Measurements from ENCODE around the gene GLI1.
"Not testable (repeated sequence)": the region's sequence is repeated elsewhere in the genome, so short reads cannot be mapped to it uniquely, and the experiment has no call there.

Gene GLI1

GRCh38 chr12:57476162-57476992, 16.8 kb downstream of the GLI1 start:
- no peak for DNase-seq (ENCODE audit: low spot score)

GRCh38 chr12:57476993-57477709, 17.6 kb downstream of the GLI1 start:
- no peak for DNase-seq (ENCODE audit: low spot score)

GRCh38 chr12:57477710-57478681, 18.4 kb downstream of the GLI1 start:
- no peak for DNase-seq (ENCODE audit: low spot score)

GRCh38 chr12:57479043-57479375, 19.4 kb downstream of the GLI1 start:
- DNase-seq (ENCODE audit: low spot score): no peak

- DNase-seq (ENCODE audit: low spot score): no peak
Measured at GRCh38 chr12:57479376-57480115, 20.0 kb downstream of the GLI1 start, which contains the start of gene ARHGAP9. Gene ARHGAP9 (minus strand): TSS chr12:57479866. CDS start chr12:57479406, 460 bp downstream.

GRCh38 chr12:57481671-57482070, 22.1 kb downstream of the GLI1 start:
- DNase-seq (ENCODE audit: low spot score): no peak

GRCh38 chr12:57483466-57483865, 23.9 kb downstream of the GLI1 start:
- no peak for DNase-seq (ENCODE audit: low spot score)

GRCh38 chr12:57485695-57486094, 26.1 kb downstream of the GLI1 start:
- DNase-seq (ENCODE audit: low spot score): no peak

GRCh38 chr12:57487055-57487596, 27.5 kb downstream of the GLI1 start:
- no peak for DNase-seq (ENCODE audit: low spot score)

GRCh38 chr12:57487597-57488401, 28.2 kb downstream of the GLI1 start, which contains the start of gene MARS1:
Gene MARS1 (plus strand): TSS chr12:57488068. CDS start chr12:57488091, 23 bp downstream.
- DNase-seq (ENCODE audit: low spot score): peak; percentile 98

GRCh38 chr12:57488402-57489156, 29.0 kb downstream of the GLI1 start:
- DNase-seq (ENCODE audit: low spot score): no peak

GRCh38 chr12:57489157-57489641, 29.6 kb downstream of the GLI1 start:
- no peak for DNase-seq (ENCODE audit: low spot score)

GRCh38 chr12:57490126-57490525, 30.5 kb downstream of the GLI1 start:
- no peak for DNase-seq (ENCODE audit: low spot score)

- no peak for DNase-seq (ENCODE audit: low spot score)
Measured at GRCh38 chr12:57491393-57492280, 32.1 kb downstream of the GLI1 start.

GRCh38 chr12:57495051-57495701, 35.6 kb downstream of the GLI1 start:
- not testable (repeated sequence) for DNase-seq (ENCODE audit: low spot score)

GRCh38 chr12:57496822-57497221, 37.2 kb downstream of the GLI1 start:
- DNase-seq (ENCODE audit: low spot score): no peak

Measured in cerebellar cortex (tissue), 1 donor.